ENCODE results near the gene MTMR12. TPM values are rescaled to one million over a fixed set of nuclear protein-coding genes. Genes with fewer than 3 reads are reported as not detected.
"Not testable (repeated sequence)": the region's sequence is repeated elsewhere in the genome, so short reads cannot be mapped to it uniquely, and the experiment has no call there.

MTMR12 gene
- total RNA-seq, 1 donor from 2014 or later, result 27.8 TPM

DNA sequence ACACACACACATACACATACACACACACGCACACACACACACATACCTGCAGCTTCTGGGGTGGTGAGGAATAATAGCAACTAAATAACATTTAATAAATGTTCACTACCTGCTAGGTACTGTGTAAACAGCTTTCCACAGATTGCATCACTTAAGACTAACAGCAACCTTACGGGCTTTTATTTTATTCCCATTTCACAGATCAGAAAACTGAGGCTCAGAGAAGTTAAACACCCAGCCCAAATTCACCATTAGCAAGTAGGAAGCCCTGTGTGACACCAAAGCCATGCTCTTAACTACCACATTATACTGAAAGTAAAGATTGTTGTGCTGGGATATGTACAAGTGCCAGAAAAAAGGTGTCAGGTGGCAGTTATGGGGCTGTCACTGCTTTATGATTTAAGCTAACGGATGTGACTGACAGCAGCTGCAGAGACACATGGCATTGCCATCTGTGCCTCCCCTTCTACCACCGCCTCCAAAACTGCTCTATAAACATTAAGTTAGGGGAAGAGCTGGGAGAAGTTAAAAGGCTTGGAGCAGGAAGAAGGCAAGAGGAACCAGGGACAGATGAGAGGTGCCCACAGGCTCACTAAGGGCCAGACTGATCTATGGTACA lies 13.6 kb downstream of the MTMR12 start:
- intact Hi-C loops (cut with micrococcal nuclease), result no loop called here

DNA sequence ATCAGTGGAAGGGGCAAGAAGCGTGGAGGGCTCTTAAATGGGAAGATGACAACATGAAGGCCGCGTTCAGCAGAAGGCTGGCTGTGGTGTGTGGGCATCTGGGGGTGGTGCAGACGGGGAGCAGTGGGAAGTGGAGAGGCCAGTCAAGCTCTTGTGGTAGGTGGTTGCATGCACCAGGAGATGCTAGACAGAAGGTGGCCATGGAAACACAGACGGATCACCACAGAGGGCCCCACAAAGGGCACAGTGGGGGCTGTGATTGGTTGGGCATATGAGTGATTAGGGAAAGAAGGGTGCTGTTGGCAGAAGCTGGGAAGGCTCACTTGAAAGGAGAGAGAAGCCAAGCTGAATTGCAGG lies 14.7 kb downstream of the MTMR12 start:
- intact Hi-C loops (cut with micrococcal nuclease), result no loop called here

DNA sequence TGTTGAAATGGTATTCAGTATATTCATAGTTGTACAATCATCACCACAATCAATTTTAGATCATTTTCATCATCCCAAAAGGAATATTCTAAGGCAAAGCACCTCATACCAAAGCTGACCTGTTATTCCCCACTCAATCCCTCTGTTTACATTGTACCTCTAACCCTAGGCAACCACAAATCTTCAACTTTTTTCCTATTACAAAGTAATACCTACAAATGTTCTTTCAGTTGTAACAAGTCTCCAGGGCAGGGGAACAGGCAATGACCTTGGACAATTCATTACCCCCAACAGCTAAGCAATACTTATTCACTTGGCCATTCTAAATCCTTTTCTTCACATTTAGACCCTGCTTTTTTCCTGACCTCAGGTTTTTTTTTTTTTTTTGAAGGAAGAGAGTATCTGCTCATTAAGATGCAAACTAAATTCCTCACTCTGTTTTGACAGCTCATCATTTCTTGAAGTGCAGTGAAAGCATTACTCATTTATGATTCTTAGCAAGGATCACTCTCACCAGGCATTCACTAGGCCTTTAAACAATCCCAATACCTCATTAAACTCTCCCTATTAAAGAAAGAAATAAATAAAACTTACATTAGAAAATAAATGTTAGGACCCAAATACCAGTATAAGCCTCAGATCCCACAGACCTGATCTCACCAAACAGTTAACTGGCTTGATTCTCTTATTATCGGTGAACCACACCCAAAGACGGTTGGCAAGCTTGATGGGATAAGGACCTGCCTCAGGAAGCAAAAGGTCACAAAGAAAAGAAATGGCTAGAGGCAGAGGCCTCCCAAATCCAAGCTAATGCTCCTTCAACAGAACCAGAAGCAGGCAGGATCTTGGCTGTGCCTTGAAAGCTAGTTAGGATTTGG lies 15.3 kb downstream of the MTMR12 start:
- intact Hi-C loops (cut with micrococcal nuclease), result no loop called here

DNA sequence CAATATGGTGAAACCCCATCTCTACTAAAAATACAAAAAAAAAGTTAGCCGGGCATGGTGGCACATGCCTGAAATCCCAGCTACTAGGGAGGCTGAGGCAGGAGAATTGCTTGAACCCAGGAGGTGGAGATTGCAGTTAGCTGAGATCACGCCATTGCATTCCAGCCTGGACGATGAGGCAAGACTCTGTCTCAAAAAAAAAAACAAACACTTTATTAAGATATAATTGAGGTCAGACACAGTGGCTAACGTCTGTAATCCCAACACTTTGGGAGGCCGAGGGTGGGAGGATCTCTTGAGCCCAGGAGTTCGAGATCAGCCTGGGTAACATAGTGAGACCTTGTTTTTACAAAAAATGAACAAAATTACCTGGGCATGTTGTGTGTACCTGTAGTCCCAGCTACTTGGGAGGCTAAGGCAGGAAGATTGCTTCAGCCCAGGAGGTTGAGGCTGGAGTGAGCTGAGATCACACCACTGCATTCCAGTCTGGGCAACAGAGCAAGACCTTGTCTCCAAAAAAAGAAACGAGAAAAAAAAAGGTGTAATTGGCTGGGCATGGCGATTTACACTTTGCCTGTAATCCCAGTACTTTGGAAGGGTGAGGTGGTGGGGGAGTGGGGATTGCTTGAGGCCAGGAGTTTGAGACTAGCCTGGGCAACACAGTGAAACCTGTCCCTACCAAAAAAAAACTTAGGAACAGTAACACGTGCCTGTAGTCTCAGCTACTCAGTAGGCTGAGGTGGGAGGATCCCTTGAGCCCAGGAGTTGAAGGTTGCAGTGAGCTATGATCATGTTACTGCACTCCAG lies 16.6 kb downstream of the MTMR12 start:
- intact Hi-C loops (cut with micrococcal nuclease), result not testable (repeated sequence)

DNA sequence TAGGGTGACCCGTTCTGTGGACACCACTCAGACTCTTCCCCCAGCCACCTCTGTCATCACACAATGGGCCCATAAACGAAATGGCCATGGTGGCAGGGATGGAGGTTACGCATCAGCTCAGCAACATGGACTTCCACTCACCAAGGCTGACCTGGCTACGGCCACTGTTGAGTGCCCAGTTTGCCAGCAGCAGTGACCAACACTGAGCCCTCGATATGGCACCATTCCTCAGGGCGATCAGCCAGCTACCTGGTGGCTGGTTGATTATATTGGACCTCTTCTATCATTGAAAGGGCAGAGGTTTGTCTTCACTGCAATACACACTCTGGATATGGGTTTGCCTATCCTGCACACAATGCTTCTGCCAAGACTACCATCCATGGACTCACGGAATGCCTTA lies 21.1 kb downstream of the MTMR12 start:
- intact Hi-C loops (cut with micrococcal nuclease), result no loop called here

DNA sequence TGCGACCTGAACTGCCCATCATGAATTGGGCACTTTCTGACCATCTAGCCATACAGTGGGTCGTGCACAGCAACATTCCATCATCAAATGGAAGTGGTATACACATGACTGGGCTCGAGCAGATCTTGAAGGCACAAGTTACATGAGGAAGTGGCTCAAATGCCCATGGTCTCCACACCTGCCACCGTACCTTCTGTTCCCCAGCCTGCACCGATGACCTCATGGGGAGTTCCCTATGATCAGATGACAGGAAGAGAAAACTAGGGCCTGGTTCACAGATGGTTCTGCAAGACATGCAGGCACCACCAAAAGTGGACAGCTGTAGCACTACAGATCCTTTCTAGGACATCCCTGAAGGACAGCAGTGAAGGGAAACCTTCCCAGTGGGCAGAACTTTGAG lies 21.8 kb downstream of the MTMR12 start:
- intact Hi-C loops (cut with micrococcal nuclease), result no loop called here

DNA sequence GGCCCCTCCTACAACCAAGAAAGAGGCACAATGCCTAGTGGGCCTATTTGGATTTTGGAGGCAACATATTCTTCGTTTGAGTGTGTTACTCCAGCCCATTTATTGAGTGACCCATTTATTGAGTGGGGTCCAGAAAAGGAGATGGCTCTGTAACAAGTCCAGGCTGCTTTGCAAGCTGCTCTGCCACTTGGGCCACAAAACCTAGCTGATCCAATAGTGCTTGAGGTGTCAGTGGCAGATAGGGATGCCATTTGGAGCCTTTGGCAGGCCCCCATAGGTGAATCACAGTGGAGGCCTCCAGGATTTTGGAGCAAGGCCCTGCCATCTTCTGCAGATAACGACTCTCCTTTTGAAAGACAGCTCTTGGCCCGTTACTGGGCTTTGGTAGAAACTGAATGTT lies 22.2 kb downstream of the MTMR12 start:
- intact Hi-C loops (cut with micrococcal nuclease), result not testable (repeated sequence)

DNA sequence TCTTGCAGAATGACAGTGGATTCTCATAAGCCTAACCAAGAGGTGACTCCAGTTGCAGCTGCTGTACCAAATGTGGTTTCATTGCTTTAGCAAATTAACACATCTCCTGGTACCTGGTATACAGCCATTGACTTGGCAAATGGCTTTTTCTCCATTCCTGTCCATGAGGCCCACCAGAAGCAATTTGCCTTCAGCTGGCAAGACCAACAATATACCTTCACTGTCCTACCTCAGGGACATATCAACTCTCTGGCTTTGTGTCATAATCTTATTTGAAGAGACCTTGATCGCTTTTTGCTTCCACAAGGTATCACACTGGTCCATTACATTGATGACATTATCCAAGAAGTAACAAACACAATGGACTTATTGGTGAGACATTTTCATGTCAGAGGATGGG lies 22.8 kb downstream of the MTMR12 start:
- intact Hi-C loops (cut with micrococcal nuclease), result not testable (repeated sequence)

DNA sequence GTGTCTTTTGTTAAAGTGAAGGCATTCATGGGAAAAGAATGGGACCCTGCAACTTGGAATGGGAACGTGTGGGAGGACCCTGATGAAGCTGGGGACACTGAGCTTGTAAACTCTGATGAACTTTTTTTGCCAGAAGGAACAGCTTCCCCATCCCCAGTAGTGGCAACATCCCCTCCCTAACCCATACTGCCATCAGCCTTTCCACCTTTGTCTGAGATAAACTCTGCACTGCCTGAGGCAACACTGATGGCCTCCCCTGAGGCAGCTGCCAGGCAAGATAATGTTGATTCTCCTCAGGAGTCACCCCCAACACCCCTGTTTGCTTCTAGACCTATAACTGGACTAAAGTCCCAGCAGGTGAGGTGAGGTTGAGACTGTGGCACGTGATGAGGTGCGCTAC lies 24.6 kb downstream of the MTMR12 start:
- intact Hi-C loops (cut with micrococcal nuclease), result not testable (repeated sequence)

DNA sequence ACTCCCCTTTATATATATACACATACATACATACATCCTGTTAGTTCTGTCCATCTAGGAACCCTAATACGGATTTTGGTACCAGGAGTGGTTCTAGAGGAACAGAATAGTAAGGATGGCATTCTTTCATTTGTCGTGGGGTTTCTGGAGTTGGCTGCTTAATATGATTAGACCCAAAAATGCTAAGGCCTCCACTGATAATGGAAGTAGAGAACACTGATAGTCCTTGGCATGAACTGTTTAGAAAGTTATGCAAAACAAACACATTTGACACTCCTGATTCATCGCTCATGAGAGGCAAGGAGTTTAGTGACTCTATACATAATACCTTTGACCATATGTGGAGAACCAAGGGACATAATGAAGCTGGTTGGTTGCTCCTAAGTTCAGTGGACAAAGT lies 25.2 kb downstream of the MTMR12 start:
- intact Hi-C loops (cut with micrococcal nuclease), result not testable (repeated sequence)

DNA sequence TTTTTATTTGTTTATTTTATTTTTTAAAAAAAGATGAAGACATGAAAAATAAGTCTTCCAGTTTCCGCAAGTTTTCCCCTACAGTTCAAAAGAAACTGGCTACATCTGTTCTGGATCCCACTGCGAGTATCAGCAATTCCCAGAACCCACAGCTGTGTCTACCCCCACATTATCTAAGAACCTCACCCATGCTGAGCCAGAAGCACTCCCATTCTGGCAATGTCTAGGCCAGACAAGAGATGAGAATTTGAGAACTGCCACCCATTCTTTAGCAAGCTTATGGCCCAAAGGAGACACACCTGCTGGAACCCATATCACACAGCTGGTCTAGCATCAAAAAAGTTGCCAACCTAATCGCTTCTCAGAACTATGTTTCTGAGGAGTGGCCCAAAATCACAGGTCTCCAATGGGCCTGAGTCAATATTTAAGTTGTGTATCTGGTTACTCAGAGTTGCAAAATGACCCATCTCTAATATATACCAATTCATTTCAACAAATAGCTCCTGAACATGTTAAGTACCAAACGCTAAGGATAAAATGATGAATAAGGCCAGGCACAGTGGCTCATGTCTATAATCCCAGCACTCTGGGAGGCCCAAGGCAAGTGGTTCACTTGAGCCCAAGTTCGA lies 27.1 kb downstream of the MTMR12 start:
- intact Hi-C loops (cut with micrococcal nuclease), result no loop called here

DNA sequence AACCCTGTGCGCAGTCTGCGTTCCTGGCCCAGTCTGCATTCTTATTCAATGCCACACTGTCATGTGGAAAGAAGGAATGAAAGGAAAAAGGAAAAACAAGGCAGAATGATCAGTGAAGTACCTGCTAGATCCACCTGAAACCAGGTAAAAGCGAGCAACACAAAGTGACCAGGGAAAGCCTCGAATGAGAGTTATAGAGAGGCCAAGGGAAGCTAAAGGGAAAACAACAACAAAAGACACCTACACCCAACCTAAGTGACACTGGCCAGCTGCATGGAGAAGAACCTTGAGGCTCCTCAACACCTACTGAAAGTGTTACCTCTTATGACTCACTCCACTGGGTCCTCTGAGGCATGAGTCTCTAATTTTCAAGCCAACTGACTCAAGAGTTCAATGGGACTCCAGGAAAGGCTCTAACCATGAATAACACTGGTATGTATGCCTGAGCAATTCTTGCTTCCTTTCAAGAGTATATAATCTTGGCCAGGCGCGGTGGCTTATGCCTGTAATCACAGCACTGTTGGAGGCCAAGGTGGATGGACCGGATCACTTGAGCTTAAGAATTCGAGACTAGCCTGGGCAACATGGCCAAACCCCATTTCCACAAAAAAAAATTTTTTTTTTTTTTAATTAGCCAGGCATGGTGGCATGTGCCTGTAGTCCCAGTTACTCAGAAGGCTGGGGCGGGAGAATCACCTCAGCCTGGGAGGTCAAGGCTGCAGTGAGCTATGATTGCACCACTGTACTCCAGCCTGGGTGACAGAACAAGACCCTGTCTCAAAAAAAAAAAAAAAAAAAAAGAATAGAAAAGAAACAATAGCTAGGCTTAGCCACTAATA lies 29.0 kb downstream of the MTMR12 start:
- intact Hi-C loops (cut with micrococcal nuclease), result no loop called here

DNA sequence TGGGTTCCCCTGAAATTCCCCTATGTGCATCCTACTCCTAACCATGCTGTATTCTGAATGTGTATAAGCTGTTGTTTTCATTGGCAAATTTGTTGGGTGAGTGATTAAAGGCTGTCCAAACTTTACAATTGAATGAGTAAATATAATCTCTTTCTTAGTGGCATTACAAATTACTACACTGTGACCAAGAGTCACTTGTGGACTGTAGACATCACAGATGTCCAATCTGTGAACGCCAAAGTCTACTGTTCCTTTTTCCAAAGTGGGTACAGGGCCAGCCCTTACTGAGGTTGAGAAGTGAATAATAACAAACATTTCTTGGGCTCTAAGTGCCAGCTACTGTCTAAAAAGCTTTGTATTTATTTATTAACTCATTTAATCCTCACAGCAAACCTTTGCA lies 29.7 kb downstream of the MTMR12 start:
- intact Hi-C loops (cut with micrococcal nuclease), result no loop called here

DNA sequence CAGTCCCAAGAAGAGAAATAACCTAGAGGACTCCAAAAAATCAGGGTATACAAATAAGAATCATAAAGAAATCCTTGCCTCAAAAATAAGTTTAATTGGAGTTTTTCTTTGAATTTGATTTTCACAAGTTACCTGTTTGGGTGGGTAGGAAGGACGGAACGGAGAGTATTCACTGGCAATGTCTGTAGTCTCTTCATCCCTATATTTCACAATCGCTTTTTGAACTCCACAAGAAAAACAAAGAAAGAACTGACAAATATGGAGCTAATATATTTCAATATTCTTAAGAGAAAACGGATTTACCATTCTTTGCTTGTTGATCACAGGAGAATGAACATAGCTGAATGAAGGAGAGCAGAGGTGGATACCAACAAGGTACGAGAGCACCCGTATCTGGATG lies 30.1 kb downstream of the MTMR12 start:
- intact Hi-C loops (cut with micrococcal nuclease), result no loop called here

DNA sequence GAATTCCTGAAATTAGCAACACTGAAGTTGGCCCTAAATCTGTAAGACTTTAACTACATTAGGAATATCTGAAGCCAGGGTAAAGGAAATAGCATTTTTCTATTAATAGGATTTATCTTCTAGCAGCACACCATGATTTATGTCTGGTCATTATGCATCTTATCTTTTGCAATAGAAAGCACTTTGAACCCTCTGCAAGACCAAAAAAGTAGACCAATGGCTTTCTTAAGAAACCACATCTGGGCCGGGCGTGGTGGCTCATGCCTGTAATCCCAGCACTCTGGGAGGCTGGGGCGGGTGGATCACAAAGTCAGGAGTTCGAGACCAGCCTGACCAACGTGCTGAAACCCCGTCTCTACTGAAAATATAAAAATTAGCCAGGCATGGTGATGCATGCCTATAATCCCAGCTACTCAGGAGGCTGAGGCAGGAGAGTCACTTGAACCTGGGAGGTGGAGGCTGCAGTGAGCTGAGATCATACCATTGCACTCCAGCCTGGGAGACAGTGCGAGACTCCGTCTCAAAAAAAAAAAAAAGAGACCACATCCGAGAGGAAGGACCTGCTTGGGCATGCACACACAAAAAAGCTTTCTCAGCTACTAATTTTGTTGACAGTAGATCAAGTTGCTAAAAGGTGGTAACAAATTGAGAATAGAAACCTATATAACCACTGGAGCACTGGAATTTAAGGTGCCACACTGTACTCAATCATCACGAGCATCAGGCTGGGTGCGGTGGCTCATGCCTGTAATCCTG lies 31.2 kb downstream of the MTMR12 start:
- intact Hi-C loops (cut with micrococcal nuclease), result loop anchor here (2.0 kb wide), 1 partner anchor 107 kb away; the partner anchor contains the start of gene GOLPH3

DNA sequence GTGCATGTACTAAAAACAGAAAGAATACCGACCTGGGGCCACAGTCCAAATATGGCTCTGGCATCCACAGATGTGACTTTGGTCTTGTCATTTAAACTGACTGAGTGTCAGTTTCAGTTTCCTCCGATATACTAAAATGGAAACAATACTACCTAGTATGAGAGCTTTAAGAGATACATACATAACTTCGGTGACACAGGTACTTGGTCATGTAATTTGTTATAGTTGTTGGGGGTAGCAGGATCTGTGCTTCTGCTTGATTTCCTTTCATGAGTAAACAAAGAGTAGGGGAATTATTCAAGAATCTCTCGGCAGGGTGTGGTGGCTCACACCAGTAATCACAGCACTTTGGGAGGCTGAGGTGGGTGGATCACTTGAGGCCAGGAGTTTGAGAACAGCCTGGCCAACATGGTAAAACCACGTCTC lies 32.1 kb downstream of the MTMR12 start:
- intact Hi-C loops (cut with micrococcal nuclease), result loop anchor here (1.0 to 2.0 kb wide), 3 partner anchors 32 to 106 kb away; partner anchors contain the start of genes GOLPH3 and MTMR12

DNA sequence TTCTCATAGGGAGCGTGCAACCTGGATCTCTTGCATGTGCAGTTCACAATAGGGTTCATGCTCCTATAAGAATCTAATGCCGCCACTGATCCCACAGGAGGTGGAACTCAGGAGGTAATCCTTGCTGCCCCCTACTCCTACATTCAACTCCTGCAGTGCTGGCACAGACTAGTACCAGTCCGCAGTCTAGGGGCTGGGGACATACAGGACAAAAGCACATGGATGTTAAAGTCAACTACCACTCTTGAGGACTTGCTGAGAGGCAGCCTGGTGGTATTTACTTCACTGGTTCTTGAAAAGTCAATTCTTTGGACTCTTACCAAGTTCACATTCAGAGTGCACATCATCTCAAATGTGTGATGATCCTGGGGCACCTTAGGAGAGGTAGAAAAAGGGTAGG lies 33.0 kb downstream of the MTMR12 start:
- intact Hi-C loops (cut with micrococcal nuclease), result loop anchor here (1.0 to 2.0 kb wide), 3 partner anchors 33 to 105 kb away; partner anchors contain the start of genes GOLPH3 and MTMR12

DNA sequence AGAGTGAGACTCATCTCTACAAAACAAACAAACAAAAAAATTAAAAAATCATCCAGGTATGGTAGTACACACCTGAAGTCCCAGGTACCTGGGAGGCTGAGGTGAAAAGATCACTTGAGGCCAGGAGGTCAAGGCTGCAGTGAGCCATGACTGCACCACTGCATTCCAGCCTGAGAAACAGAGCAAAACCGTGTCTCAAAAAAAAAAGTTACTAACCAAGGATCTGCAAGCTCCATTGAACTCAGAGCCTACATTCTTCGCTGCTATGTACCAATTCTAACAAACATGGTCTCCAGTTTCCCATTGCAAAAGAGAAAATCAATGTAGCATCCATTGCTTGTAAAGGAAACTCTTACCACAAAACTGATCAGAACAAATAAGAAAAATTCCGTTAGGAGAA lies 33.5 kb downstream of the MTMR12 start:
- intact Hi-C loops (cut with micrococcal nuclease), result no loop called here

DNA sequence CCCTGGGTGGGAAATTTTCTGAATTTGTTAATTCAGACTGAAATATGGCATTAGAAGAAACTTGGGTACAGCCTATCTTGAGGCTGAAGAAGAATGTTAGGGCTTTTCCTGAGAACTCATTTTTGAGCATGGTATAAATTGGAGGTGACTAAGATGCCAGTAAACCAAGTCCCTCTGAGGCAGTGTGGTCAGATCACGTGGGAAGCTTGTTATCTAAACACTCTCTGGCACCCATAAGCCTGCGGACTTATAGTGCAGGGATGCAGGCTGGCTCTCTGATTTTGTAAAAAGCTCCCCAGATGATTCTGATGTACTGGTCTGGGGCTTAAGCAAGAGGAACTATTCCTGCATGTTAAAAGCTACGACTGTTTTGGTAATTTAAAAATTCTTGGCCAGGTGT lies 34.3 kb downstream of the MTMR12 start:
- intact Hi-C loops (cut with micrococcal nuclease), result no loop called here

DNA sequence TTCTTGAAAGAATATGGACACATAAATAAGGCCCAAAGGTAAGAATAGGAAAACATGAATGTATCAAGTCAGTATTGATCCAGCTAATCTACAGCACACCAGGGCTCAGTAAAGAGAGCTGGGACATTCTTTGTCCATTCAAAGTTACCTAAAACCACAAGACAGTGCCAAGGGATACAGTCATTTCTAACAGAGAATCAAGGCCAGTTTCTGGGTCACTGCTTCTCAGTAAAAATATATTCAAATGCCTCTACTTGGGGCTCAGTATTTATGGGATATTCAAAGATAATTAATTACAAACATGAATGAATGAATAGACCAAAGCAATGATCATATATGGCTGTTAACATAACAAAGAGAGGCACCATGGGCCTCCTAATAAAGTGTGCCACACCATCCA lies 34.9 kb downstream of the MTMR12 start:
- intact Hi-C loops (cut with micrococcal nuclease), result no loop called here

Data from T-helper 1 cell treated with Interleukin-12 subunit alpha and Interleukin-12 subunit beta and Interleukin-4 antibody, amounts not matched to agents 30 ng/mL and 1 ng/mL, for 36 hours (primary cell).